ENCODE data around the gene PPP1R14C.

Gene PPP1R14C

DNA sequence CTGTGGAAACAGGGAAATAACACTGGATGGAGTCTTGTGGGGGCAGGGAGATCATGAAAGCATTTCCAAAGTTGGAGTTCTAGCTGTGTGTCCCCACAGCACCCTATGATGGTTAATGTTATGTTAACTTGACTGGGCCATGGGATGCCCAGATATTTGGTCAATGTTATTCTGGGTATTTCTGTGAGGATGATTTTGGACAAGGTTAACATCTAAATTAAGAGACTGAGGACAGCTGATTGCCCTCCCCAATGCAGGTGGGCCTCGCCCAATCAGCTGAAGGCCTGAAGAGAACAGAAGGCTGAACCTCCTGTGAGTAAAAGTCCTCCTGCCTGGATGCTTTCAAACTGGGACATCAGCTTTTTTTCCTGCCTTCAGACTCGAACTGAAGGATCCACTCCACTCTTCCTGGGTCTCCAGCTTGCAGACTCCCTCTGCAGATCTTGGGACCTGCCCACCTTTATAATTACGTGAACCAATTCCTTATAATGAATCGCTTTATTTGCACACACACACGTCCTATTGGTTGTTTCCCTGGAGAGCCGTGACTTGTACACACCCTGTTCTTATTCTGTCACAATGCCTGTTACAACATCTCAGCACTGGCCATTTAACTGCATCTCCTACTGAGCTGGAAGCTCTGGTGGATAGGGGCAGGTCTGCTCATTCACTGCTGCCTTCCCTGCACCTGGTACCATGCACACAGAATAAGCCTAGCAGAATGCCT, 126.4 kb downstream of the PPP1R14C start:
- in situ Hi-C loops (cut with MboI; ENCODE audit: low sequenced_read_pairs) = no loop called here

DNA sequence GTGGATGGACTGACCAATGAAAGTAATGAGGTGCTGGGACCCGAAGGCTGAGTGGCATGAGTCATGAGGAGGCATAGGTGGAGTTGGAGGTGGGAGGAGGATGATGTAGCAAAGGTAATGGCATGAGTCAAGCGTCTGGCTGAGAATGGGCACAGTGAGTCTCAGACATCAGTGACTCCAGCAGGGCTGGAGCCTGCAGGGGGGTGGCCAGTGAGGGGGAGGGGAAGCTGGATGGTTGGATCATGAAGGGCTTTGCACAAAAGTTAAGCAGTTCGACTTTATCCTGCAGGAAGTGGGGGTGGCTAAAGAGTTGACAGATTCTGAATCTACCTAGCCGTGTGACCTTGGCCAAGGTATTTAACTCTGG, 127.0 kb downstream of the PPP1R14C start:
- in situ Hi-C loops (cut with MboI; ENCODE audit: low sequenced_read_pairs) = no loop called here

DNA sequence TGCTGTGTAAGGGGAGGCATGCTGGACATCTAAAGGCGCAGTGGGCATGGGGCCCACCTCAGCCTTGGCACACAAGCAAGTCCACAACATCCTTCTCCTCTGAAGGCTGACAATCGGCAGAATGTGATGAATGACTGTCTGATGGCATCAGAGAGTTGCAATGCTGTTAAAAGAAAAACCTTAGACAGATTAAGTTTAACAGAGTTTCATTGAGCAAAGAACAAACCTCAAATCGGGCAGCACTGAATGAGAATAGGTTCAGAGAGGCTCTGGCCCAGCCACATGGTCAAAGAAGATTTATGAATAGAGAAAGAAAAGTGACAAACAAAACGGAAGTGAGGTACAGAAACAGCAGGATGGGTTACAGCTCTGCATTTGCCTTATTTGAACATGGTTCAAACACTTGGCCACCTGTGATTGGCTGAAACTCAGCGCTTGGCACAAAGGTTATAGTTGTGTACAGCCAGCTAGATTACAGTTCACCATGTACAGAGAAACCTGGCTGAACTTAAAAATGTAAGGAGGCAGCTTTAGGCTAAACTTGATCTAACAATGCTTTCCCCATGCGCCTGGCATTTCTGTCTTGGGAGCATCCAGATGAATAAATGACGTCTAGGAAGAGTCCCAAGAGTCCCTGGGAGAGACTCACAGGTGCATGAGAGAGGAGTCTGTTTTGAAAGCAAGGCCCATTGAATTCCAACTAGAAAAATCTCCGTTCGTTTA, 127.6 kb downstream of the PPP1R14C start:
- in situ Hi-C loops (cut with MboI; ENCODE audit: low sequenced_read_pairs) = no loop called here

DNA sequence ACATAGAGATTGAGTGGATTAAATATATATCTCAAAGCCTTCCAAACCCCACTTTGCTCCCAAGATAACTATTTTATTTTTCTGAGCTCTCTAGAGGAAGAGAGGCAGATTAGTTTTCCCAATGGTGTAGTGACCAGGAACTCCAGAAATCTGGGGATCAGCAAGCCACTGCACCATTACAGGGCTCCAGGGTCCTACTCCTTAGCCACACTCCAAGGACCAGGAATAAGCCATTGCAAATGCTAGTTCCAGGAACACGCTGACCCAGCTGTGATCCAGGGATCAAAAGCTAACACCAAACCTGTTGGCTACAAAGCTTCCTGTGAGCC, 128.3 kb downstream of the PPP1R14C start:
- in situ Hi-C loops (cut with MboI; ENCODE audit: low sequenced_read_pairs) = no loop called here

DNA sequence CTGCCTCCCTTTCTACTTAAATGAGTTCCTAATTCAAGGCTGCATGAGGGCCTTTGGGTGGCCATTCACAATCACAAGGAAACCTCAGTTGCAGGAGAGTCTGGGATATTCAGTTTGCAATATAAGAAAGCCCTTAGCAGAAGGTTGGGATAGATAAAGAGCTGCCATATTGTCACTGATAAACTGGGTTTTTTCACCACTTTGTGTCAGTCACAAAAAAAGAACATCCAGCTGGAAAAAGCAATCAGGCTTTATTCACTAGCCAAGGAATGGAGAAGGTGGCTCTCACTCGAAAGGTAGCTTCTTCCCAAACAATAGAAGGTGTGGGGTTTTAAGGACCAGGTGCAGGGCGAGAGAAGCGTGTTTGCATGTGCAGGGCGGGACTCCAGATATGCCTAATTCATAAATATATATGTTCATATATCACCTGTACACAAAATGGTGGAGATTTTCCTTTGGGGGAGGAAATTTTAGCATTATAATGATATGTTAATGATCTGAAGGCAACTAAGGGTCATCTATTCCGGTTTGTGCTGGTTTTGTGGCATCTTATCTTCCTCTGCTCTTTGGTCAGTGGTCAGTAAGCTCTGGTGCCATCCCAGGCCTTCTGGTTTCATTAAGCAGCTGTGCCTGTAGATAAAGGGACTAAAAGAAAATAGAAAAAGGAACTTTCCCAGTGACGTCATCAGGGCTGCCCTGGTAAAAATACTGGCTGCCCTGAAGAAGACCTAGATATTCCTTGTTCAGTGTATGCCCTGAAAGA, 128.8 kb downstream of the PPP1R14C start:
- in situ Hi-C loops (cut with MboI; ENCODE audit: low sequenced_read_pairs) = no loop called here

DNA sequence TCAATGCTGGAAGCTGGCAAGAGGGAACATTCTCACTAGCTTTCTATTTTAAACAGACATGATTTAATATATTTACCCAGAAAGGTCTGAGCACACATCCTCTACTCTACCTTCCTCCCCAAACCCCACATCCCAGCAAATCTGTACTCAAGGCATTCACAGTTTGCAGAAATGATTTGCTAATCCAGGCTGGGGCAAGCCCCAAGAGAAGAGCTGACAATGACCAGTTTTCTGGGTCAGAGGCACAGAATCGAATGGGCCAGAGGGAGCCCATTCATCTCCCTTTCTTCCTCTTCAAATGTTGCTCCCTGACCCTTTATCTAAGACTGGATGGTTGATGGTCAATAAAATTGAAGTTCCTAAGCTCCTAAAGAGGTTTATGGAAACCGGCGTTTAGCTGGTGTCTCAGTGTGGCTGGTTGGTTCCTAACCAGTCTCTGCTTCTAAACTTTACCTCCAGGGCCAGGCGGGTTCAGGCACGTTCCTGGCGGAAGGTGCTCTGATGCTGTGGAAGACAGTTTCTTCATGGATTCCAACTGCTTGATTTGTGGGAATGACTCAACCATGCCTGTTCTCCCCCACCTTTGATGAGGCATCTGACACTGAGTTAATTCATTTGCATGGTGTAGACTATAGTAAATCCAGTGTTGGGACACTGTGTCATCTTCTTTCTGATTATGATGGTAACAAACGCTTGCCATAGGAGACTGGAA, 129.6 kb downstream of the PPP1R14C start:
- in situ Hi-C loops (cut with MboI; ENCODE audit: low sequenced_read_pairs) = no loop called here

DNA sequence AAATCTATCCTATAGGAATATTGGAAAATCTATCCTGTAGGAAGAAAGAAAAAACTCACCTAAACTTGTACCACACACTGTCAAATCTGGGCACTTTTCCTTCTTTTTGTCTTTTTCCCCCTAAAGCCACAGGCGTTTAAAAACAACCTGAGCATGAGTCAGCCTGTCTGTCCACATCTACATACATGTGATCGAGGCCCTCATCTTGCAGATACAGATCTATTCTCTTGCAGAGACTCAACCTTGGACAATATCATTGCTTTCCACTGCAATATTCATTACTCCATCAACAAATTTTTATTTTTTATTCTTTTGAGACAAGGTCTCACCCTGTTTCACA, 130.1 kb downstream of the PPP1R14C start:
- in situ Hi-C loops (cut with MboI; ENCODE audit: low sequenced_read_pairs) = no loop called here

DNA sequence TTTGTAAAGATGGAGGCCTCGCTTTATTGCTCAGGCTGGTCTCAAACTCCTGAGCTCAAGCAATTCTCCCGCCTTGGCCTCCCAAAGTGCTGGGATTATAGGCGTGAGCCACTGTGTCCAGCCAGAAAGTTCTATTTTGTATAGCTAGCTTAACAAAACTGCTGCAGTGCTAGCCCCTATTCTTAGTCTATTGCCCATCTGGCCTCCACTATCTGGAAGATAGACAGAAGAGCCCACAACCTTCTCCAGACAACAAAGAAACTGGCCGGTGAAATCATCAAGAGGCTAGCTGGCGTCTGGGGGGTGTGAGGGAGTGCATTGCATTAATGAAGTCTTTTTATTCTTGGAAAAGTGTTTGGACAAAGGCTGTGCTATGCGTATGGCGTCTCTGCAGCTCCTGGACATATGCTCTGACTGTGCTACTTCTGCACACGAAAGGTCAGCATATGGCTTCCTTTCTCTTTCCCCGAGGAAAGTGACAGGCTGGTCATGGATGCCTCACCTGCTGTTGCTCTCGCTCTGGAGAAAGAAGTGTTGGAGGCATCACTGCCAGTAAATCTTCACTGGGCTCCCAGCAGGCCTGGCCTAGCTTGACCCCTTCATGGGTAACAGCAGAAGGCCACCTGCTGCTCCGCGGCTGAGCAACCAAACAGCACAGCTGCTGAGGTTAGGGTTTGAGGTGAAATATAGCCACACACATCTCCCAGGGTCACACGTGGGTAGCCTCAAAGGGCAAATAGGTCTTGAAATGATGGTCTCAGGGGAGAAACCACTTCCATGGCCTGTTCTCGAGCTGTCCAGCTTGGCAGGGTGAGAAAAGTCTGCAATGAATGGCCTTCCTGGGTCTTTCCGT, 130.8 kb downstream of the PPP1R14C start:
- in situ Hi-C loops (cut with MboI; ENCODE audit: low sequenced_read_pairs) = no loop called here

DNA sequence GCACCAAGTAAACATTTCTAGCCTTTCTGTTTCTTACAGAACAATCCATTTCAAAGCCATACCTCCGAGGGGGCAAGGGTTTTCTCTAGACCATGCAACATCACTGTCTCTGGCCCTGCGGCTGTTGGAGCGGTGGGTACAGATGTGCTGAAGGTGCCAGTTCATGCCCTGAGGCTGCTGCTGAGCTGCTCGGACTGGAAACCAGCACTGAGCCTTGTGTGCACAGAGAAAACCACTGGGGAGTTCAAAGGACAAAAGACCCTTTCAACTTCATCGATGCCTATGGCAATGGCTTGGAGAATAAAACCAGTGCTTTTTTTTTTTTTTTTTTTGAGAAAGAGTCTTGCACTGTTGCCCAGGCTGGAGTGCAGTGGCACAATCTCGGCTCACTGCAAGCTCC, 132.6 kb downstream of the PPP1R14C start:
- in situ Hi-C loops (cut with MboI; ENCODE audit: low sequenced_read_pairs) = no loop called here

DNA sequence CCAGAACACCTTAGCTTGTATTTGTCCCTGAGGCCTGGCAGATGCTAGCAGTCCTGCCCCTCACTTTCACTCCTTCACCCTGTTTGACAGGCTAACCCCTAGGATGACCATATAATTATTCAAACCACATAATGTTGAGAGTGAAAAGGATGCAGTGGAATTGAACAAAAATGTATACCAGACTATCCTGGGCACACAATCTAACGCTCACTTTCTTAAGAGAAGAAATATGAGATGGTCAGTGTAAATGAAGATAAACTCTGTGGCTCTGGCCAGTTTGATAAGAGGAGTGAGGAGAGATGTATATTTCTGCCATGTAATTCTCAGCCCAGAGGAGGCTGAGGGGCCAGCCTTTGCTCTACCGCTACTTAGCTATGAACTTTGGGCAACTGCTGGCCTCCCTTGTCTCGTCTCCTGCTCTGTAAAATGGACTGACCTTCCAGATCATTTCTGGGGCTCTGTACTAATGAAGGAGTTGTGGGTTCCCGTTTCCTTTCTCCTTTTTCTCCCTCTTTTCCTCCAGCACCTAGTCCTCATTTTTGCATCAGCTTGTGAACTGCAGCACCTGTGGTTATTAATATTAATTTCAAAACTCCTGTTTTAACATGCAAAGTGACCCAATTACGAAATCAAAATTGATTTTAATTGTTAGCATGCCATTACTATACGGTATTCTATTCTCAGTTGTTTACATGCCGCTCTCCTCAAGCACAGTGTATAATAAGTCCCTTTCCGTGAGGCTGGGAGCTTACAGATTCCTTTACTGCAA, 133.5 kb downstream of the PPP1R14C start:
- in situ Hi-C loops (cut with MboI; ENCODE audit: low sequenced_read_pairs) = no loop called here

DNA sequence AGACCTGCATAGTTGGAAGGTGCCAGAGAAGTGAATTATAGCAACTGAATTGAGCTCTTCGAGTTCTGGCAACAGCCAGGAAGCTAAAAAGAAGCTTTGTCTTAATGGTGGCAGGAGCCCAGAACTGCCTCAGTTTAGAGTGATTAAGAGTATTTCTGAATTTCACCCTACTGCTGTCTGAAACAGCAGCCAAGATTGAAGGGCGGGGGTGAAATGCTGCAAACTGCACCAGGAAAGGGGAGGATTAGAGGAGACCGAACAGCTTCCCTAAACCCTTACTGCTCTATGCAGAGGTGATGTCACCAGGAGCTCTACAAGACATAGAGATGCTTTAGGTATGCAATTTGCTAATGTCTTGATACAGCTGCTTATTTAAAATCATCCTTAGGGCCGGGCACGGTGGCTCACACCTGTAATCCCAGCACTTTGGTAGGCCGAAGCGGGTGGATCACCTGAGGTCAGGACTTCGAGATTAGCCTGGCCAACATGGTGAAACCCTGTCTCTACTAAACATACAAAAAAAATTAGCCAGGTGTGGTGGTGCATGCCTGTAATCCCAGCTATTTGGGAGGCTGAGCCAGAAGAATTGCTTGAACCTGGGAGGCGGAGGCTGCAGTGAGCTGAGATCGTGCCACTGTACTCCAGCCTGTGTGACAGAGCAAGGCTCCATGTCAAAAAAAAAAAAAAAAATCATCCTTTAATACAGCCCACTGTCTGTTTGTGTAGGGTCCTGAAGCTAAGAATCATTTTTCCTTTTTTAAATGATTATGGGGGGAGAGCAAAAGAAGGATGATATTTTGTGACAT, 134.3 kb downstream of the PPP1R14C start:
- in situ Hi-C loops (cut with MboI; ENCODE audit: low sequenced_read_pairs) = no loop called here

DNA sequence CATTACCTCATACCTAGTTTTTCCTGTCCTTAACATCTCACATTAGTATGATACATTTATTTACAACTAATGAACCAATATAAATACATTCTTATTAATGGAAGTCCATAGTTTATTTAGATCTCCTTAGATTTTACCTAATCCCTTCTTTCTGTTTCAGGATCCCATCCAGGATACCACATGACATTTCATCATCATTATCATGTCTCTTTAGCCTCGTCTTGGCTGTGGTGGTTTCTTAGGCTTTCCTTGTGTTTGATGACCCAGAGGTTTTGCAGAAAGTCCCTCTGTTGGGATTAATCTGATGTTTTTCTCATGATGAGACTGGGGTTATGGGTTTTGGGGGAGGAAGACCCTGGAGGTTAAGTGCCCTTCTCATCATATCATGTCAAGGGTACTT, 136.7 kb downstream of the PPP1R14C start:
- in situ Hi-C loops (cut with MboI; ENCODE audit: low sequenced_read_pairs) = no loop called here

DNA sequence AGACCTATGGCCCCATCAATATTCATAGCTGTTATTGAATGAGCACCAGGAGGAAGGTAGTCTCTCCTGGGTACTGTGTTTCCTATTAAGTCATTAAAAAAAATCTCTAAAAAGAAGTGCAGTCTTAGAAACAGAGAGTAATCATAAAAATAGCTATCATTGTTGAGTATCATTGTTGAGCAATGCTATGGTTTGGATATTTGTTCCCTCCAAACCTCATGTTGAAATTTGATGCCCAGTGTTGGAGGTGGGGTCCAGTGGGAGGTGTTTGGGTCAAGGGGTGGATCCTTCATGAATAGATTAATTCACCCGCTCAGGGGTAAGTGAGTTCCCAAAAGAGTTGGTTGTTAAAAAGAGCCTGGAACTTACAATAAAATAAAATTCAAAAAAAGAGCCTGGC, 137.9 kb downstream of the PPP1R14C start:
- in situ Hi-C loops (cut with MboI; ENCODE audit: low sequenced_read_pairs) = no loop called here

DNA sequence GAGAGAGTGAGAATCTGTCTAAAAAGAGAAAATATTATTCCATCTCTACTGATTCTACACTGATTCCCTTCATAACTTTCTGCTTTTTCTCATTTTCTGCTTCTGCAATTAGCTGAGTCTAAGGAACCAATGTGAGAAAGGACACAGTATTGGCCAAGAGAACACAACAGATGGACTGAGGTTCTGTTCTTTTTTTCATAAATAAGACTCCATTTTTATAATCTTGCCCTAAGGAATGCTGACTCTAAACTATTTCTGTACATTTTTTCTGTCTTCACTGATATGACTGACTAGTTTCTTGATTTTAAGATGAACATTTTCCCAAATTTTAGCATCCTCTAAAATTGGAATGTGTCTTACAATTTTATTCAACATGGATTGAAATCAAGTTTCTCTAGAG, 138.9 kb downstream of the PPP1R14C start:
- in situ Hi-C loops (cut with MboI; ENCODE audit: low sequenced_read_pairs) = no loop called here

DNA sequence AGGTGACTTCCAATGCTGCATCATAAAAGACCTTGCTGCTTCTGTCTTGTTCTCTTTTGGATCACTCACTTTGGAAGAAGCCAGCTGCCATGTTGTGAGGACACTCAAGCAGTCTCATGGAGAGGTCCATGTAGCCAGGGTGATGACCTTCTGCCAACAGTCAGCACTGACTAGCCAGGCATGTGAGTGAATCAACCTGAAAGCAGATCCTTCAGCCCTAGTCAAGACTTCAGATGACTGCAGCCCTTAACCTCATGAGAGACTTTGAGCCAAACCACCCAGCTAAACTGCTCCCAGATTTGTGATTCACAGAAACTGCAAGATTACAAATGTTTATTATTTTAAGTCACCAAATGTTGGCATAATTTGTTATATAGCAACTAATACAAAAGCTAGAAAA, 140.0 kb downstream of the PPP1R14C start:
- in situ Hi-C loops (cut with MboI; ENCODE audit: low sequenced_read_pairs) = no loop called here

DNA sequence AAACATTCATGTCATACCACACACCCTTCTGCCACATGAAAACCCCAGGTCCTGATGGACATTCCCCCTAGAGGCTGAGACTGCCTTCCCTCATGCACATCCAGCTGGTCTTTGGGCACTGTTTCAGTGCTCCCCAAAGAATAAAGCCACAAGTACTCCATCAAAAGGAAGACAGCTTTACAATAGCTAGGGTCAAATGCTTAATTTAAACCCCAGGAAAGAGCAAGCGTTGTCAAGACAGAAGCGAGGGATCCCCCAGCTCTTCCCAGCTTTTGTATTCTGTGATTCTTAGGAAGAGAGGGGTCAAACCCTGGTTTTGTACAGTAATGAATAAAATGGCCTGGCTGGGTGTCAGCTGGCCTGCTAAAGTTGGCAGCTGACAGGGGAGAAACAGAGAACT, 143.6 kb downstream of the PPP1R14C start:
- in situ Hi-C loops (cut with MboI; ENCODE audit: low sequenced_read_pairs) = no loop called here

DNA sequence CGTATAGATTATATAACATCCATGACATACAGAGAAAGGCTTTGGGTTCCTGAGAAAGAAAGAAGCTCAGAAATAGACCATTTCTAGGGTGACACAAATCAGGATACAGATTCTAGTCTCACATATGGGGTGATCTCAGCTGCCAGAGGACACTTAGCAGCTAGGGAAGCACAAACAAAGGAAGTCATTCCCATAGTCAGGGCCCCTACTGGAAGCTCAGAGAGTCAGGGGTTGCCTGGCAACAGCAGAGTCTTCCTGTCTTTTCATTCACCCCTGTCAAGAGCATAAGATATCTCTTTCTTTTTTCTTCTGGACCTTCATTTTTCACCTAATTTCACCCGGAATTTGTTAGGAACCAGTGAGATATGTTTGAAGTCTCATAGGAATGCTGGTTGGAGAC, 144.1 kb downstream of the PPP1R14C start:
- in situ Hi-C loops (cut with MboI; ENCODE audit: low sequenced_read_pairs) = no loop called here

DNA sequence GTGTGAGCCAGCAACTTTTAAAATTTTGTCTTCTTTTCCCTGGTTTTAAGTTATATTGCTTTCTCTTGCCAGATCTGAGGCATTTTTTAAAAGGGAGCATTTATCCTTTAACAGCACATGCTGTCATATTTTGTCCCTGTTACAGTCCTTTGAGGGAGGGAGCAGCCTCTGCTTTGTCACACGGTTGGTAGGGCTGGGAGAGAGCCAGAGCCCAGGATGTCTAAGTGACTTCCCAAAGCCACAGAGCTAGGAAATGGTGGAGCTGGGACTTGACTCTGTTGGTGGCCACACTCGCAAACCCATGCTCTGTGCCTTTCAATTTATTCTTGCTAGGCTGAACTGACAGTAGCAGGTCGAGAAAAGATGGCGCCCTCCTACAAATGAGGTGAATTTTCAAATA, 145.6 kb downstream of the PPP1R14C start:
- in situ Hi-C loops (cut with MboI; ENCODE audit: low sequenced_read_pairs) = no loop called here

DNA sequence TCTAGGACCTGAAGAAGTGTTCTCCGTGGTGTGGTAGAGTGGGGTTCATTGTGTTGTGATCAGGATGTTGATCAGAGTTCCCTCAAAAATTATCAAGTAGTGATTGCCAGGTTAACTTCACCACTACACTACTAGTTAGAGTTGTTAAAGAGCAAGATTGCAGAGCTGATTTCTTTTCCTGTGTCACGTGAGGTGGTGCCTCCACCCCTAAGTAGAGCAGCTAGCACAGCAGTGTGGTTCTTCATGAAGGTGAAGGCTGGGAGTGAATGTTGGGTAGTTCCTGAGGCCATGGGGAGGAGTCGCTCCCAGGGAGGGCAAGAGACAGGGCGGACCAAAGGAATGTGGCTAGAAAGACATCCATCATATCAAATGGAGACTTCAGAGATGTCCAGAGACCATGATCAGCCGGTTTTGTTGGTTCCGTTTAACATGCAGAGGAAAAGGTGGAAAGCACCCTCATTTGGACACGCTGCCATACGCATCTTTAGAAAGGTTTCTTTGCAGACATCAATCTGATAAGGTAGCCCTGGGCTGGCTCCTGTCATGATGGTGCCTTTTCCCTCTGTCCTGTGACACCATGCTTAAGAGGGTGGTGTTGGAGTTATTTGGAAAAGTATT, 146.7 kb downstream of the PPP1R14C start:
- in situ Hi-C loops (cut with MboI; ENCODE audit: low sequenced_read_pairs) = no loop called here
